CD4-positive, CD25-positive, alpha-beta regulatory T cell (primary cell): ENCODE measurements around the gene NAV3. TPM values are rescaled to one million over a fixed set of nuclear protein-coding genes. Genes with fewer than 3 reads are reported as not detected.
"Not testable (repeated sequence)": the region's sequence is repeated elsewhere in the genome, so short reads cannot be mapped to it uniquely, and the experiment has no call there.

ENCODE experiments used
- ATAC-seq, 2 donors: fragments of 150-1000 bp; cut with Tn5 transposase; one replicate each; pipeline ENCODE4 v1.10.0; 2021; ENCODE audit warnings: low read depth in 2 of 2, moderate number of reproducible peaks in 2 of 2, moderate library complexity in 1 of 2
- DNase-seq, 3 donors: peaks; one replicate each; pipeline versions ENCODE4 v3.0.0 to v3.0.0-alpha.2; 2012 to 2022; ENCODE audit warnings: mixed read lengths in 1 of 3
- H3K27ac ChIP-seq: one replicate; pipeline ENCODE4 v1.7.0; 2013; ENCODE audit warnings: mild to moderate bottlenecking, low read length; ENCODE audit not compliant: insufficient read depth, poor library complexity, severe bottlenecking
- H3K27me3 ChIP-seq: one replicate; pipeline ENCODE4 v1.7.0; 2013; ENCODE audit warnings: low read length; ENCODE audit not compliant: control insufficient read depth, insufficient read depth
- H3K36me3 ChIP-seq: one replicate; pipeline ENCODE4 v1.7.0; 2013; ENCODE audit warnings: mild to moderate bottlenecking, low read length, moderate library complexity; ENCODE audit not compliant: control insufficient read depth, insufficient read depth
- H3K4me1 ChIP-seq: 2 replicates; pipeline ENCODE4 v1.7.0; 2013; ENCODE audit warnings: mild to moderate bottlenecking, low read length; ENCODE audit not compliant: insufficient read depth, control insufficient read depth, poor library complexity, severe bottlenecking
- H3K4me3 ChIP-seq: one replicate; pipeline ENCODE4 v1.7.0; 2013; ENCODE audit warnings: low read depth, mild to moderate bottlenecking, low read length, moderate library complexity
- H3K9me3 ChIP-seq, 2 experiments: 1 replicate in 1 of 2; 2 replicates in 1 of 2; pipeline ENCODE4 v1.7.0; 2013; ENCODE audit warnings: low read length in 2 of 2, mild to moderate bottlenecking in 1 of 2, moderate library complexity in 1 of 2; ENCODE audit not compliant: control insufficient read depth in 2 of 2
- H3K27ac Mint-ChIP-seq, 3 donors: one replicate each; pipeline ENCODE4 v1.8.0; 2020 to 2022; ENCODE audit warnings: mild to moderate bottlenecking in 3 of 3, mixed read lengths in 3 of 3, moderate library complexity in 2 of 3
- H3K27me3 Mint-ChIP-seq: one replicate; pipeline ENCODE4 v1.8.0; 2022; ENCODE audit warnings: mild to moderate bottlenecking, mixed read lengths
- H3K36me3 Mint-ChIP-seq: one replicate; pipeline ENCODE4 v1.8.0; 2020; ENCODE audit warnings: mixed read lengths
- H3K4me1 Mint-ChIP-seq, 4 donors: one replicate each; pipeline ENCODE4 v1.8.0; 2020 to 2022; ENCODE audit warnings: mixed read lengths in 4 of 4, mild to moderate bottlenecking in 1 of 4
- H3K4me3 Mint-ChIP-seq, 4 donors: one replicate each; pipeline ENCODE4 v1.8.0; 2020 to 2022; ENCODE audit warnings: mild to moderate bottlenecking in 4 of 4, mixed read lengths in 4 of 4, moderate library complexity in 3 of 4
- H3K9me3 Mint-ChIP-seq, 7 donors: one replicate each; pipeline ENCODE4 v1.8.0; 2020 to 2022; ENCODE audit warnings: mixed read lengths in 7 of 7, mild to moderate bottlenecking in 3 of 7, moderate library complexity in 2 of 7
- polyA plus RNA-seq, 4 donors: library from polyadenylated mRNA; unstranded; fragments of 300-500 nt; fragmentation: Illumina TruSeq; gene quantifications; one replicate each; pipeline ENCODE4 v1.2.3, GENCODE V29; 2021
- total RNA-seq: library from RNA; stranded (reverse); gene quantifications from one replicate; pipeline ENCODE4 v1.2.3, GENCODE V29; 2022

The NAV3 gene
- total and polyA plus RNA-seq, 5 donors from 2014 or later = not detected

- Mint-ChIP-seq H3K36me3 (no peaks in the 10 kb centered on the region), H3K27me3 (no peaks in the 10 kb centered on the region), H3K4me3 (no peak overlapping the region), H3K27ac (no peak overlapping the region), H3K4me1 (no peaks in the 10 kb centered on the region), H3K9me3 (peaks cover 0 to 23% (median 5%) of the 10 kb centered on the region in 7 donors)
- Histone ChIP-seq H3K27me3 (no peaks in the 10 kb centered on the region), H3K27ac (no peak overlapping the region), H3K9me3 (no peaks in the 10 kb centered on the region), H3K4me3 (no peak overlapping the region), H3K36me3 (no peaks in the 10 kb centered on the region), H3K4me1 (no peaks in the 10 kb centered on the region)
- DNase-seq = no peak
- no peak for ATAC-seq
Observed at GRCh38 chr12:78241446-78241845, 410.8 kb downstream of the NAV3 start.

GRCh38 chr12:78244916-78245507 lies 414.3 kb downstream of the NAV3 start:
- Histone ChIP-seq H3K9me3 (peaks cover 0 to 4% of the 10 kb centered on the region in 2 experiments), H3K27me3 (no peaks in the 10 kb centered on the region), H3K27ac (no peak overlapping the region), H3K36me3 (no peaks in the 10 kb centered on the region), H3K4me3 (no peak overlapping the region), H3K4me1 (no peaks in the 10 kb centered on the region)
- DNase-seq = no peak
- Mint-ChIP-seq H3K27ac (no peak overlapping the region), H3K4me1 (no peaks in the 10 kb centered on the region), H3K9me3 (peaks cover 0 to 28% (median 6%) of the 10 kb centered on the region in 7 donors), H3K4me3 (no peak overlapping the region), H3K27me3 (no peaks in the 10 kb centered on the region), H3K36me3 (no peaks in the 10 kb centered on the region)
- no peak for ATAC-seq

GRCh38 chr12:78248321-78248720 lies 417.6 kb downstream of the NAV3 start:
- Mint-ChIP-seq H3K27ac (no peak overlapping the region), H3K9me3 (peaks cover 0 to 19% (median 6%) of the 10 kb centered on the region in 7 donors), H3K36me3 (no peaks in the 10 kb centered on the region), H3K4me3 (no peak overlapping the region), H3K4me1 (no peaks in the 10 kb centered on the region), H3K27me3 (no peaks in the 10 kb centered on the region)
- no peak overlapping the region for H3K27ac ChIP-seq
- DNase-seq (no peak), ATAC-seq (no peak)
- no peak overlapping the region for H3K4me3 ChIP-seq
- H3K4me1 ChIP-seq = no peaks in the 10 kb centered on the region
- no peaks in the 10 kb centered on the region for H3K36me3 ChIP-seq
- no peaks in the 10 kb centered on the region for H3K27me3 ChIP-seq
- H3K9me3 ChIP-seq = peaks cover 0 to 4% of the 10 kb centered on the region in 2 experiments

GRCh38 chr12:78249578-78249977 lies 418.9 kb downstream of the NAV3 start:
- no peaks in the 10 kb centered on the region for H3K27me3 Mint-ChIP-seq
- no peak overlapping the region for H3K27ac ChIP-seq
- no peak for DNase-seq
- H3K36me3 Mint-ChIP-seq = no peaks in the 10 kb centered on the region
- H3K4me3 Mint-ChIP-seq = no peak overlapping the region
- no peak overlapping the region for H3K27ac Mint-ChIP-seq
- no peak for ATAC-seq
- no peaks in the 10 kb centered on the region for H3K4me1 ChIP-seq
- H3K4me3 ChIP-seq = no peak overlapping the region
- H3K27me3 ChIP-seq = no peaks in the 10 kb centered on the region
- peaks cover 0 to 4% of the 10 kb centered on the region in 2 experiments for H3K9me3 ChIP-seq
- H3K4me1 Mint-ChIP-seq = no peaks in the 10 kb centered on the region
- H3K9me3 Mint-ChIP-seq = peaks cover 0 to 19% (median 8%) of the 10 kb centered on the region in 7 donors
- no peaks in the 10 kb centered on the region for H3K36me3 ChIP-seq

- not testable (repeated sequence) for H3K27me3 Mint-ChIP-seq, H3K27me3 ChIP-seq, H3K4me3 ChIP-seq, H3K4me1 Mint-ChIP-seq, H3K9me3 ChIP-seq, H3K27ac Mint-ChIP-seq, DNase-seq, H3K36me3 ChIP-seq, H3K4me1 ChIP-seq, H3K27ac ChIP-seq, H3K4me3 Mint-ChIP-seq, H3K36me3 Mint-ChIP-seq, ATAC-seq
- peaks cover 6 to 24% (median 10%) of the 10 kb centered on the region in 7 donors for H3K9me3 Mint-ChIP-seq
Observed at GRCh38 chr12:78257662-78258061, 427.0 kb downstream of the NAV3 start.

GRCh38 chr12:78260976-78261375 lies 430.3 kb downstream of the NAV3 start:
- no peak overlapping the region for H3K4me3 ChIP-seq
- Mint-ChIP-seq H3K27ac (no peak overlapping the region), H3K4me3 (no peak overlapping the region), H3K9me3 (peaks cover 5 to 25% (median 8%) of the 10 kb centered on the region in 7 donors), H3K36me3 (no peaks in the 10 kb centered on the region), H3K4me1 (no peaks in the 10 kb centered on the region), H3K27me3 (no peaks in the 10 kb centered on the region)
- no peaks in the 10 kb centered on the region for H3K36me3 ChIP-seq
- no peak for ATAC-seq
- no peak overlapping the region for H3K27ac ChIP-seq
- H3K27me3 ChIP-seq = no peaks in the 10 kb centered on the region
- no peak for DNase-seq
- H3K9me3 ChIP-seq = peaks cover 0 to 2% of the 10 kb centered on the region in 2 experiments
- H3K4me1 ChIP-seq = no peaks in the 10 kb centered on the region

GRCh38 chr12:78261901-78262300 lies 431.2 kb downstream of the NAV3 start:
- Mint-ChIP-seq H3K27ac (no peak overlapping the region), H3K27me3 (no peaks in the 10 kb centered on the region), H3K36me3 (no peaks in the 10 kb centered on the region)

More at GRCh38 chr12:78261901-78262300, 431.2 kb downstream of the NAV3 start:
- ATAC-seq (no peak), DNase-seq (no peak)
- Histone ChIP-seq H3K36me3 (no peaks in the 10 kb centered on the region), H3K4me1 (no peaks in the 10 kb centered on the region), H3K4me3 (no peak overlapping the region), H3K27ac (no peak overlapping the region), H3K27me3 (no peaks in the 10 kb centered on the region), H3K9me3 (peaks cover 0 to 2% of the 10 kb centered on the region in 2 experiments)
- no peak overlapping the region for H3K4me3 Mint-ChIP-seq
- H3K9me3 Mint-ChIP-seq = peaks cover 3 to 20% (median 7%) of the 10 kb centered on the region in 7 donors
- H3K4me1 Mint-ChIP-seq = no peaks in the 10 kb centered on the region
